HEK293 (cell line): ENCODE data around the gene TRIM47.

ENCODE experiments used
- CTCF ChIA-PET: fragments of 350-600 bp; formaldehyde crosslinking; extraction: SDS; loops from one replicate; lab custom pipeline; 2021; ENCODE audit warnings: antibody characterized with exemption; lab: Yijun Ruan, JAX
- POLR2A ChIA-PET: fragments of 300-600 bp; formaldehyde crosslinking; extraction: SDS; loops from one replicate; lab custom pipeline; 2020; ENCODE audit warnings: antibody characterized with exemption, inconsistent platforms; lab: Yijun Ruan, JAX
- H3K27ac ChIP-seq: fragments of 200-500 bp; sonication (Bioruptor generic); 2 replicates; pipeline ENCODE4 v1.5.1; 2014; ENCODE audit warnings: low read depth, low read length, control low read depth, inconsistent platforms; ENCODE audit errors: extremely low read depth
- H3K36me3 ChIP-seq, 2 experiments: fragments of 200-500 bp in 1 of 2; sonication (Bioruptor generic) in 1 of 2; 1 replicate in 1 of 2; 2 replicates in 1 of 2; pipeline ENCODE4 v1.5.1; 2014 to 2017; ENCODE audit warnings: inconsistent platforms in 2 of 2, low read length in 2 of 2; ENCODE audit not compliant: control insufficient read depth in 2 of 2, insufficient read depth in 1 of 2
- H3K4me1 ChIP-seq: fragments of 200-500 bp; sonication (Bioruptor generic); 2 replicates; pipeline ENCODE4 v1.5.1; 2014; ENCODE audit warnings: mild to moderate bottlenecking, low read length, inconsistent platforms; ENCODE audit not compliant: control insufficient read depth, insufficient read depth
- H3K4me3 ChIP-seq: 2 replicates; pipeline ENCODE4 v1.5.1; 2011; ENCODE audit warnings: low read depth, mild to moderate bottlenecking, control low read depth, low read length, moderate library complexity
- H3K9me3 ChIP-seq: fragments of 200-500 bp; sonication (Bioruptor generic); 2 replicates; pipeline ENCODE4 v1.5.1; 2014; ENCODE audit warnings: low read depth, low read length, inconsistent platforms; ENCODE audit not compliant: control insufficient read depth, insufficient read depth
- ATF2 ChIP-seq: fragments of 450-650 bp; formaldehyde crosslinking; IDR thresholded peaks from 2 replicates; pipeline ENCODE4 v1.5.1; 2016; ENCODE audit warnings: missing biosample characterization, missing genetic modification characterization, low read depth
- CTCF ChIP-seq: fragments of 450-650 bp; formaldehyde crosslinking; IDR thresholded peaks from 2 replicates; pipeline ENCODE4 v1.5.1; 2016; ENCODE audit warnings: missing biosample characterization, missing genetic modification characterization
- ELK4 ChIP-seq: IDR thresholded peaks from 2 replicates; pipeline ENCODE4 v1.6.1; 2011; ENCODE audit warnings: mild to moderate bottlenecking, low read depth, low read length, borderline replicate concordance
- HOXD13 ChIP-seq: sonication (generic); formaldehyde crosslinking; IDR thresholded peaks from 2 replicates; pipeline ENCODE4 v1.8.0; 2022; ENCODE audit warnings: missing genetic modification reagents, borderline replicate concordance
- KLF7 ChIP-seq: fragments of 450-650 bp; formaldehyde crosslinking; IDR thresholded peaks from 2 replicates; pipeline ENCODE4 v1.5.1; 2016; ENCODE audit warnings: missing biosample characterization, missing genetic modification characterization, borderline replicate concordance
- KLF8 ChIP-seq: fragments of 450-650 bp; formaldehyde crosslinking; IDR thresholded peaks from 2 replicates; pipeline ENCODE4 v1.5.1; 2016; ENCODE audit warnings: missing biosample characterization, missing genetic modification characterization
- PBX3 ChIP-seq: sonication (generic); formaldehyde crosslinking; IDR thresholded peaks from 2 replicates; pipeline ENCODE4 v1.8.1; 2022; ENCODE audit warnings: mild to moderate bottlenecking, moderate library complexity, missing genetic modification reagents
- RBAK ChIP-seq: fragments of 450-650 bp; formaldehyde crosslinking; IDR thresholded peaks from 2 replicates; pipeline ENCODE4 v1.5.1; 2016; ENCODE audit warnings: missing biosample characterization, missing genetic modification characterization
- TCF7L2 ChIP-seq: IDR thresholded peaks from 2 replicates; pipeline ENCODE4 v1.6.1; 2011; ENCODE audit warnings: low read depth, mild to moderate bottlenecking, inconsistent platforms, low read length, moderate library complexity, borderline replicate concordance
- YY1 ChIP-seq: fragments of 450-650 bp; formaldehyde crosslinking; IDR thresholded peaks from 2 replicates; pipeline ENCODE4 v1.5.1; 2018; ENCODE audit warnings: missing biosample characterization, missing genetic modification characterization
- ZBTB44 ChIP-seq: fragments of 450-650 bp; IDR thresholded peaks from 2 replicates; pipeline ENCODE4 v1.5.1; 2018; ENCODE audit warnings: missing biosample characterization, mild to moderate bottlenecking, missing genetic modification characterization
- ZBTB8A ChIP-seq: fragments of 450-650 bp; formaldehyde crosslinking; IDR thresholded peaks from 2 replicates; pipeline ENCODE4 v1.5.1; 2016; ENCODE audit warnings: missing biosample characterization, missing genetic modification characterization
- ZNF112 ChIP-seq: fragments of 450-650 bp; formaldehyde crosslinking; IDR thresholded peaks from 2 replicates; pipeline ENCODE4 v1.5.0; 2017; ENCODE audit warnings: missing biosample characterization, missing genetic modification characterization
- ZNF132 ChIP-seq: fragments of 450-650 bp; formaldehyde crosslinking; IDR thresholded peaks from 2 replicates; pipeline ENCODE4 v1.5.1; 2017; ENCODE audit warnings: missing biosample characterization, missing genetic modification characterization, borderline replicate concordance
- ZNF174 ChIP-seq: fragments of 450-650 bp; formaldehyde crosslinking; IDR thresholded peaks from 2 replicates; pipeline ENCODE4 v1.5.0; 2017; ENCODE audit warnings: missing biosample characterization, mild to moderate bottlenecking, missing genetic modification characterization
- ZNF2 ChIP-seq: fragments of 450-650 bp; formaldehyde crosslinking; IDR thresholded peaks from 2 replicates; pipeline ENCODE4 v1.5.1; 2016; ENCODE audit warnings: missing biosample characterization, missing genetic modification characterization
- ZNF223 ChIP-seq: fragments of 450-650 bp; formaldehyde crosslinking; IDR thresholded peaks from 2 replicates; pipeline ENCODE4 v1.5.1; 2016; ENCODE audit warnings: missing biosample characterization, missing genetic modification characterization
- ZNF239 ChIP-seq: fragments of 450-650 bp; formaldehyde crosslinking; IDR thresholded peaks from 2 replicates; pipeline ENCODE4 v1.5.1; 2016; ENCODE audit warnings: missing biosample characterization, missing genetic modification characterization
- ZNF302 ChIP-seq: fragments of 450-650 bp; formaldehyde crosslinking; IDR thresholded peaks from 2 replicates; pipeline ENCODE4 v1.5.1; 2016; ENCODE audit warnings: missing biosample characterization, missing genetic modification characterization, low read depth
- ZNF521 ChIP-seq: fragments of 450-650 bp; formaldehyde crosslinking; IDR thresholded peaks from 2 replicates; pipeline ENCODE4 v1.5.1; 2017; ENCODE audit warnings: missing biosample characterization, mild to moderate bottlenecking, missing genetic modification characterization
- ZNF544 ChIP-seq: fragments of 450-650 bp; formaldehyde crosslinking; IDR thresholded peaks from 2 replicates; pipeline ENCODE4 v1.5.0; 2017; ENCODE audit warnings: missing biosample characterization, missing genetic modification characterization
- ZNF548 ChIP-seq: fragments of 450-650 bp; formaldehyde crosslinking; IDR thresholded peaks from 2 replicates; pipeline ENCODE4 v1.5.1; 2016; ENCODE audit warnings: missing biosample characterization, missing genetic modification characterization
- ZNF629 ChIP-seq: fragments of 450-650 bp; formaldehyde crosslinking; IDR thresholded peaks from 2 replicates; pipeline ENCODE4 v1.5.1; 2017; ENCODE audit warnings: missing biosample characterization, missing genetic modification characterization
- ZNF664 ChIP-seq: fragments of 450-650 bp; formaldehyde crosslinking; IDR thresholded peaks from 2 replicates; pipeline ENCODE4 v1.5.1; 2016; ENCODE audit warnings: missing biosample characterization, missing genetic modification characterization
- ZNF785 ChIP-seq: fragments of 450-650 bp; formaldehyde crosslinking; IDR thresholded peaks from 2 replicates; pipeline ENCODE4 v1.5.1; 2016; ENCODE audit warnings: missing biosample characterization, missing genetic modification characterization

The TRIM47 gene

GRCh38 chr17:75878174-75878998 lies at the start of gene TRIM47 (continued):
- TF ChIP-seq ZBTB8A (tag by site-specific recombination), result peak; percentile 85
- no peak for TF ChIP-seq KLF8 (tag by site-specific recombination)
- TF ChIP-seq TCF7L2, result no peak
- TF ChIP-seq ZNF223 (tag by site-specific recombination), result no peak
- TF ChIP-seq ZNF629, result 0 out of 2 replicates have a peak, but pooled peaks have one; percentile 28
- TF ChIP-seq ZNF785 (tag by site-specific recombination), result no peak
- peak; percentile 14; the same call in 1 of the 2 replicates for TF ChIP-seq ZNF548 (tag by site-specific recombination)
- no peak for TF ChIP-seq ZNF302 (tag by site-specific recombination)
- TF ChIP-seq ZBTB44 (tag by site-specific recombination), result no peak

- no peaks in the 10 kb centered on the region for H3K4me1 ChIP-seq
- POLR2A ChIA-PET, result interaction anchor here (0.5 to 3.9 kb wide), 2 partner anchors 14 to 159 kb away, joined by 3 to 20 read pairs; partner anchors contain the start of gene FBF1
- H3K4me3 ChIP-seq, result no peak overlapping the region
- peaks cover 9 to 77% of the 10 kb centered on the region in 2 experiments; a peak in 2 of 3 replicates for H3K36me3 ChIP-seq
- no peak overlapping the region for H3K27ac ChIP-seq
- H3K9me3 ChIP-seq, result no peaks in the 10 kb centered on the region
- TF ChIP-seq CTCF (tag by site-specific recombination) (peak; percentile 15; the same call in 1 of the 2 replicates), ZNF239 (tag by site-specific recombination) (no peak), HOXD13 (no peak)
- CTCF ChIA-PET, result interaction anchor here (0.6 to 3.7 kb wide), 19 partner anchors 9 to 603 kb away, joined by 3 to 47 read pairs (median 4); partner anchors contain the start of genes CDK3, FBF1 and MRPL38
Observed at GRCh38 chr17:75927286-75927922, 49.0 kb upstream of the TRIM47 start.

- H3K9me3 ChIP-seq, result no peaks in the 10 kb centered on the region
- no peak overlapping the region for H3K27ac ChIP-seq
- H3K4me3 ChIP-seq, result no peak overlapping the region
- no peaks in the 10 kb centered on the region for H3K4me1 ChIP-seq
- H3K36me3 ChIP-seq, result peaks cover 1 to 82% of the 10 kb centered on the region in 2 experiments; a peak in 2 of 3 replicates
- CTCF ChIA-PET, result interaction anchor here (0.9 to 3.7 kb wide), 7 partner anchors 10 to 78 kb away, joined by 3 to 47 read pairs (median 14); partner anchors contain the start of genes CDK3 and MRPL38
- POLR2A ChIA-PET, result interaction anchor here (0.5 kb wide), 1 partner anchor 158 kb away, joined by 3 read pairs; no protein-coding TSS in a partner anchor
- no peak for TF ChIP-seq ZNF544 (tag by site-specific recombination)
- TF ChIP-seq ELK4, result no peak
- no peak for TF ChIP-seq KLF7 (tag by site-specific recombination)
- TF ChIP-seq ZNF521 (tag by site-specific recombination), result no peak
- no peak for TF ChIP-seq ZNF664 (tag by site-specific recombination)
- TF ChIP-seq PBX3 (CRISPR knock-in tag), result no peak
- TF ChIP-seq ZNF112 (tag by site-specific recombination), result no peak
- no peak for TF ChIP-seq YY1 (tag by site-specific recombination)
- no peak for TF ChIP-seq ZNF2 (tag by site-specific recombination)
- no peak for TF ChIP-seq ZNF132 (tag by site-specific recombination)
- TF ChIP-seq ATF2 (tag by site-specific recombination), result no peak
- no peak for TF ChIP-seq RBAK (tag by site-specific recombination)
- TF ChIP-seq ZNF174 (tag by site-specific recombination), result no peak
Observed at GRCh38 chr17:75926456-75926855, 48.1 kb upstream of the TRIM47 start.
